Urinary bladder (tissue), 4 donors: Measurements from ENCODE around the gene DNAJC11. TPM values are rescaled to one million over a fixed set of nuclear protein-coding genes. Genes with fewer than 3 reads are reported as not detected.
"Not testable (repeated sequence)": the region's sequence is repeated elsewhere in the genome, so short reads cannot be mapped to it uniquely, and the experiment has no call there.

Experiments
- DNase-seq: peaks from one replicate; pipeline ENCODE4 v3.0.0-alpha.2; 2015; ENCODE audit errors: extremely low spot score
- H3K27ac ChIP-seq: one replicate; pipeline ENCODE4 v1.5.1; 2013; ENCODE audit warnings: low read depth, mild to moderate bottlenecking, moderate library complexity
- H3K36me3 ChIP-seq: one replicate; pipeline ENCODE4 v1.6.1; 2013; ENCODE audit warnings: mild to moderate bottlenecking, moderate library complexity; ENCODE audit not compliant: insufficient read depth
- H3K4me1 ChIP-seq: one replicate; pipeline ENCODE4 v1.6.1; 2013; ENCODE audit warnings: mild to moderate bottlenecking, moderate library complexity; ENCODE audit not compliant: insufficient read depth
- H3K4me3 ChIP-seq: one replicate; pipeline ENCODE4 v1.5.1; 2013; ENCODE audit warnings: low read depth, low read length
- WGBS: extraction: QIAGEN DNeasy Blood & Tissue Kit; methylation state at CpG from one replicate; pipeline ENCODE4 v1.1.7; 2013; 5-methylcytosine and 5-hydroxymethylcytosine counted together
- polyA plus RNA-seq: library from polyadenylated mRNA; stranded (reverse); fragments of 200-250 nt; gene quantifications from one replicate; pipeline ENCODE4 v1.2.3, GENCODE V29; 2013
- total RNA-seq: library from RNA; depleted of rRNA; stranded (reverse); fragments of >200 nt; gene quantifications from one replicate; pipeline ENCODE4 v1.2.3, GENCODE V29; 2014
- donor health status: healthy with polysubstance abuse.
- donor health status: healthy.

Gene DNAJC11
- 28.3 TPM for total RNA-seq
- 29.0 TPM for polyA plus RNA-seq

- WGBS = under 1% methylated on average over 80 of the region's 80 CpGs
- H3K4me1 ChIP-seq = peaks cover 1% of the 10 kb centered on the region
- peak; percentile 66 for DNase-seq
- H3K36me3 ChIP-seq = no peaks in the 10 kb centered on the region
- peak within 1 kb of the TSS; percentile 70 for H3K27ac ChIP-seq
- peak within 1 kb of the TSS; percentile 95 for H3K4me3 ChIP-seq
These were observed at the start of gene DNAJC11 for GRCh38 chr1:6701437-6702153. Gene DNAJC11, minus strand, starts transcription at chr1:6701816. Its CDS starts 16 bp downstream, at chr1:6701800.

GRCh38 chr1:6750490-6750889 lies 48.9 kb upstream of the DNAJC11 start:
- no peak overlapping the region for H3K4me3 ChIP-seq
- WGBS = 91% methylated on average over 4 of the region's 4 CpGs
- H3K36me3 ChIP-seq = no peaks in the 10 kb centered on the region
- no peak for DNase-seq
- no peak overlapping the region for H3K27ac ChIP-seq
- H3K4me1 ChIP-seq = no peaks in the 10 kb centered on the region

- DNase-seq = no peak
- Histone ChIP-seq H3K4me1 (no peaks in the 10 kb centered on the region), H3K4me3 (no peak overlapping the region), H3K36me3 (no peaks in the 10 kb centered on the region), H3K27ac (no peak overlapping the region)
- 88% methylated on average over 2 of the region's 2 CpGs for WGBS
These were observed 46.1 kb upstream of the DNAJC11 start for GRCh38 chr1:6747674-6748073.

- no peaks in the 10 kb centered on the region for H3K4me1 ChIP-seq
- H3K27ac ChIP-seq = no peak overlapping the region
- DNase-seq = no peak
- H3K36me3 ChIP-seq = no peaks in the 10 kb centered on the region
- no peak overlapping the region for H3K4me3 ChIP-seq
- 89% methylated on average over 5 of the region's 5 CpGs for WGBS
These were observed 43.5 kb upstream of the DNAJC11 start for GRCh38 chr1:6745073-6745472.

GRCh38 chr1:6743189-6744101 lies 41.8 kb upstream of the DNAJC11 start:
- DNase-seq = no peak
- no peaks in the 10 kb centered on the region for H3K4me1 ChIP-seq
- peak overlapping the region; percentile 55 for H3K27ac ChIP-seq
- no peak overlapping the region for H3K4me3 ChIP-seq
- WGBS = 35% methylated on average over 20 of the region's 20 CpGs
- no peaks in the 10 kb centered on the region for H3K36me3 ChIP-seq

GRCh38 chr1:6742676-6743188 lies 41.1 kb upstream of the DNAJC11 start:
- DNase-seq = not testable (repeated sequence)

GRCh38 chr1:6738987-6739676 lies 37.5 kb upstream of the DNAJC11 start:
- no peak overlapping the region for H3K27ac ChIP-seq
- no peak for DNase-seq
- no peak overlapping the region for H3K4me3 ChIP-seq
- no peaks in the 10 kb centered on the region for H3K4me1 ChIP-seq
- no peaks in the 10 kb centered on the region for H3K36me3 ChIP-seq
- 84% methylated on average over 30 of the region's 30 CpGs for WGBS

More at GRCh38 chr1:6742676-6743188, 41.1 kb upstream of the DNAJC11 start:
- H3K27ac ChIP-seq, H3K4me3 ChIP-seq, H3K36me3 ChIP-seq, H3K4me1 ChIP-seq: not testable (repeated sequence)
- WGBS = 71% methylated on average over 7 of the region's 7 CpGs

- Histone ChIP-seq H3K36me3 (no peaks in the 10 kb centered on the region), H3K4me1 (no peaks in the 10 kb centered on the region), H3K4me3 (no peak overlapping the region), H3K27ac (no peak overlapping the region)
- DNase-seq = no peak
- 95% methylated on average over 5 of the region's 5 CpGs for WGBS
These were observed 31.3 kb upstream of the DNAJC11 start for GRCh38 chr1:6732942-6733341.

GRCh38 chr1:6731905-6732304 lies 30.3 kb upstream of the DNAJC11 start:
- no peaks in the 10 kb centered on the region for H3K36me3 ChIP-seq
- H3K4me1 ChIP-seq = no peaks in the 10 kb centered on the region
- no peak overlapping the region for H3K4me3 ChIP-seq
- no peak for DNase-seq
- H3K27ac ChIP-seq = no peak overlapping the region
- WGBS = 50% methylated on average over 3 of the region's 3 CpGs

GRCh38 chr1:6730880-6731279 lies 29.3 kb upstream of the DNAJC11 start:
- DNase-seq = no peak
- Histone ChIP-seq H3K27ac (no peak overlapping the region), H3K4me3 (no peak overlapping the region), H3K36me3 (no peaks in the 10 kb centered on the region), H3K4me1 (no peaks in the 10 kb centered on the region)
- WGBS = 78% methylated on average over 6 of the region's 6 CpGs

- Histone ChIP-seq H3K36me3 (no peaks in the 10 kb centered on the region), H3K4me1 (no peaks in the 10 kb centered on the region), H3K4me3 (no peak overlapping the region), H3K27ac (no peak overlapping the region)
- no peak for DNase-seq
- WGBS = 33% methylated on average over 11 of the region's 11 CpGs
These were observed 28.9 kb upstream of the DNAJC11 start for GRCh38 chr1:6730473-6730872.

GRCh38 chr1:6727535-6727934 lies 25.9 kb upstream of the DNAJC11 start:
- Histone ChIP-seq H3K27ac (no peak overlapping the region), H3K4me3 (no peak overlapping the region), H3K36me3 (no peaks in the 10 kb centered on the region), H3K4me1 (no peaks in the 10 kb centered on the region)
- DNase-seq = no peak
- 32% methylated on average over 6 of the region's 6 CpGs for WGBS

- no peaks in the 10 kb centered on the region for H3K4me1 ChIP-seq
- H3K27ac ChIP-seq = no peak overlapping the region
- WGBS = 97% methylated on average over 7 of the region's 7 CpGs
- H3K4me3 ChIP-seq = no peak overlapping the region
- H3K36me3 ChIP-seq = no peaks in the 10 kb centered on the region
- DNase-seq = no peak
These were observed 24.6 kb upstream of the DNAJC11 start for GRCh38 chr1:6726253-6726652.
